Measurements from ENCODE around the gene TRAF4. TPM values are rescaled to one million over a fixed set of nuclear protein-coding genes. Genes with fewer than 3 reads are reported as not detected.
A peak's percentile ranks its signal among the peaks of the same experiment; 100 is the strongest.
"Not testable (repeated sequence)": the region's sequence is repeated elsewhere in the genome, so short reads cannot be mapped to it uniquely, and the experiment has no call there.

TRAF4 gene
- total and polyA plus RNA-seq, 4 donors: 33.6 to 171 (median 112) TPM

- H3K36me3 ChIP-seq (ENCODE audit: control insufficient read depth, insufficient read depth, low read length): peaks cover 44% of the 10 kb centered on the region
- peak overlapping the region; percentile 10 for H3K27ac ChIP-seq (ENCODE audit: low read depth, low read length)
- H3K9me3 ChIP-seq (ENCODE audit: control insufficient read depth, insufficient read depth, low read length); DNase-seq (ENCODE audit: low read depth in 4 of 6, low spot score in 6 of 6); H3K27me3 ChIP-seq (ENCODE audit: control insufficient read depth, insufficient read depth, low read length): not testable (repeated sequence)
- H3K4me3 ChIP-seq (ENCODE audit: low read depth, low read length): peak overlapping the region; percentile 98
- H3K4me1 ChIP-seq (ENCODE audit: control insufficient read depth, insufficient read depth, low read length): peaks cover 70% of the 10 kb centered on the region
- 29% methylated on average over 16 of the region's 19 CpGs for WGBS (ENCODE audit: insufficient coverage)
Measured at GRCh38 chr17:28720997-28721329, 22.8 kb upstream of the TRAF4 start.

- H3K9me3 ChIP-seq (ENCODE audit: control insufficient read depth, insufficient read depth, low read length): no peaks in the 10 kb centered on the region
- H3K27me3 ChIP-seq (ENCODE audit: control insufficient read depth, insufficient read depth, low read length): peaks cover 4% of the 10 kb centered on the region
- H3K27ac ChIP-seq (ENCODE audit: low read depth, low read length): peak overlapping the region; percentile 15
- peaks cover 69% of the 10 kb centered on the region for H3K4me1 ChIP-seq (ENCODE audit: control insufficient read depth, insufficient read depth, low read length)
- peak overlapping the region; percentile 1 for H3K4me3 ChIP-seq (ENCODE audit: low read depth, low read length)
- 85% methylated on average over 6 of the region's 7 CpGs for WGBS (ENCODE audit: insufficient coverage)
- H3K36me3 ChIP-seq (ENCODE audit: control insufficient read depth, insufficient read depth, low read length): peaks cover 44% of the 10 kb centered on the region
- no peak for DNase-seq (ENCODE audit: low read depth in 4 of 6, low spot score in 6 of 6)
Measured at GRCh38 chr17:28722417-28723158, 21.2 kb upstream of the TRAF4 start.

- Histone ChIP-seq H3K4me1 (ENCODE audit: control insufficient read depth, insufficient read depth, low read length) (peaks cover 71% of the 10 kb centered on the region), H3K36me3 (ENCODE audit: control insufficient read depth, insufficient read depth, low read length) (peaks cover 44% of the 10 kb centered on the region), H3K4me3 (ENCODE audit: low read depth, low read length) (peak overlapping the region; percentile 1), H3K27me3 (ENCODE audit: control insufficient read depth, insufficient read depth, low read length) (no peaks in the 10 kb centered on the region), H3K27ac (ENCODE audit: low read depth, low read length) (peak overlapping the region; percentile 15), H3K9me3 (ENCODE audit: control insufficient read depth, insufficient read depth, low read length) (no peaks in the 10 kb centered on the region)
- DNase-seq (ENCODE audit: low read depth in 4 of 6, low spot score in 6 of 6): no peak
- WGBS (ENCODE audit: insufficient coverage): 74% methylated on average over 5 of the region's 6 CpGs
Measured at GRCh38 chr17:28723159-28723835, 20.5 kb upstream of the TRAF4 start.

GRCh38 chr17:28723836-28724499 is 19.8 kb upstream of the TRAF4 start:
- not testable (repeated sequence) for H3K27me3 ChIP-seq (ENCODE audit: control insufficient read depth, insufficient read depth, low read length); H3K9me3 ChIP-seq (ENCODE audit: control insufficient read depth, insufficient read depth, low read length); H3K27ac ChIP-seq (ENCODE audit: low read depth, low read length); DNase-seq (ENCODE audit: low read depth in 4 of 6, low spot score in 6 of 6); H3K4me3 ChIP-seq (ENCODE audit: low read depth, low read length)
- 86% methylated on average over 2 of the region's 4 CpGs for WGBS (ENCODE audit: insufficient coverage)
- H3K36me3 ChIP-seq (ENCODE audit: control insufficient read depth, insufficient read depth, low read length): peaks cover 44% of the 10 kb centered on the region
- peaks cover 70% of the 10 kb centered on the region for H3K4me1 ChIP-seq (ENCODE audit: control insufficient read depth, insufficient read depth, low read length)

- H3K27me3 ChIP-seq (ENCODE audit: control insufficient read depth, insufficient read depth, low read length): no peaks in the 10 kb centered on the region
- H3K9me3 ChIP-seq (ENCODE audit: control insufficient read depth, insufficient read depth, low read length): no peaks in the 10 kb centered on the region
- peaks cover 70% of the 10 kb centered on the region for H3K4me1 ChIP-seq (ENCODE audit: control insufficient read depth, insufficient read depth, low read length)
- H3K36me3 ChIP-seq (ENCODE audit: control insufficient read depth, insufficient read depth, low read length): peaks cover 44% of the 10 kb centered on the region
- H3K4me3 ChIP-seq (ENCODE audit: low read depth, low read length): peak overlapping the region; percentile 64
- WGBS (ENCODE audit: insufficient coverage): 88% methylated on average over 8 of the region's 10 CpGs
- no peak for DNase-seq (ENCODE audit: low read depth in 4 of 6, low spot score in 6 of 6)
- H3K27ac ChIP-seq (ENCODE audit: low read depth, low read length): peak overlapping the region; percentile 82
Measured at GRCh38 chr17:28724500-28725165, 19.2 kb upstream of the TRAF4 start.

GRCh38 chr17:28725166-28725659 is 18.6 kb upstream of the TRAF4 start:
- WGBS (ENCODE audit: insufficient coverage): 15% methylated on average over 9 of the region's 20 CpGs
- Histone ChIP-seq H3K27me3 (ENCODE audit: control insufficient read depth, insufficient read depth, low read length) (no peaks in the 10 kb centered on the region), H3K4me1 (ENCODE audit: control insufficient read depth, insufficient read depth, low read length) (peaks cover 70% of the 10 kb centered on the region), H3K9me3 (ENCODE audit: control insufficient read depth, insufficient read depth, low read length) (no peaks in the 10 kb centered on the region), H3K4me3 (ENCODE audit: low read depth, low read length) (peak overlapping the region; percentile 64), H3K27ac (ENCODE audit: low read depth, low read length) (peak overlapping the region; percentile 82), H3K36me3 (ENCODE audit: control insufficient read depth, insufficient read depth, low read length) (peaks cover 44% of the 10 kb centered on the region)
- DNase-seq (ENCODE audit: low read depth in 4 of 6, low spot score in 6 of 6): no peak

GRCh38 chr17:28725660-28726225 is 18.1 kb upstream of the TRAF4 start:
- Histone ChIP-seq H3K27ac (ENCODE audit: low read depth, low read length) (peak overlapping the region; percentile 82), H3K36me3 (ENCODE audit: control insufficient read depth, insufficient read depth, low read length) (peaks cover 44% of the 10 kb centered on the region), H3K27me3 (ENCODE audit: control insufficient read depth, insufficient read depth, low read length) (no peaks in the 10 kb centered on the region), H3K9me3 (ENCODE audit: control insufficient read depth, insufficient read depth, low read length) (no peaks in the 10 kb centered on the region), H3K4me3 (ENCODE audit: low read depth, low read length) (peak overlapping the region; percentile 64), H3K4me1 (ENCODE audit: control insufficient read depth, insufficient read depth, low read length) (peaks cover 66% of the 10 kb centered on the region)
- 1% methylated on average over 43 of the region's 45 CpGs for WGBS (ENCODE audit: insufficient coverage)
- DNase-seq (ENCODE audit: low read depth in 4 of 6, low spot score in 6 of 6): peak in 1 of 6 donors; percentile 40

GRCh38 chr17:28726226-28726626 is 17.6 kb upstream of the TRAF4 start, which contains the start of gene TLCD1:
Gene TLCD1 (minus strand): TSS chr17:28726233. CDS start chr17:28726097, 136 bp downstream.
- DNase-seq (ENCODE audit: low read depth in 4 of 6, low spot score in 6 of 6): peak in 2 of 6 donors; percentile 58 to 76
- H3K27me3 ChIP-seq (ENCODE audit: control insufficient read depth, insufficient read depth, low read length): no peaks in the 10 kb centered on the region
- WGBS (ENCODE audit: insufficient coverage): under 1% methylated on average over 49 of the region's 49 CpGs

More at GRCh38 chr17:28726226-28726626, 17.6 kb upstream of the TRAF4 start, which contains the start of gene TLCD1:
- no peaks in the 10 kb centered on the region for H3K9me3 ChIP-seq (ENCODE audit: control insufficient read depth, insufficient read depth, low read length)
- H3K4me1 ChIP-seq (ENCODE audit: control insufficient read depth, insufficient read depth, low read length): peaks cover 62% of the 10 kb centered on the region
- H3K4me3 ChIP-seq (ENCODE audit: low read depth, low read length): peak within 1 kb of the TSS; percentile 64
- H3K27ac ChIP-seq (ENCODE audit: low read depth, low read length): peak within 1 kb of the TSS; percentile 98
- peaks cover 39% of the 10 kb centered on the region for H3K36me3 ChIP-seq (ENCODE audit: control insufficient read depth, insufficient read depth, low read length)
